H1 (cell line): ENCODE data around the gene TMPRSS9. TPM values are rescaled to one million over a fixed set of nuclear protein-coding genes. Genes with fewer than 3 reads are reported as not detected.

Source experiments
- CEBPB ChIP-seq: IDR thresholded peaks from 2 replicates; pipeline ENCODE4 v1.6.1; 2012; ENCODE audit warnings: low read depth, low read length
- GABPA ChIP-seq: IDR thresholded peaks from 2 replicates; pipeline ENCODE4 v1.6.1; 2011; ENCODE audit warnings: mild to moderate bottlenecking, low read length, moderate library complexity, borderline replicate concordance; ENCODE audit not compliant: insufficient read depth
- KDM5A ChIP-seq: fragments of 200-600 bp; IDR thresholded peaks from 2 replicates; pipeline ENCODE4 v1.7.1; 2012; ENCODE audit warnings: mild to moderate bottlenecking, low read length, inconsistent platforms, mixed read lengths
- PHF8 ChIP-seq: fragments of 200-600 bp; sonication (generic); conservative IDR thresholded peaks from 2 replicates; pipeline ENCODE4 v1.7.1; 2012; ENCODE audit warnings: low read depth, mild to moderate bottlenecking, inconsistent platforms, low read length, moderate library complexity
- polyA plus RNA-seq, 7 experiments: library from polyadenylated mRNA; depleted of rRNA in 3 of 7; stranded (reverse) in 5 of 7; unstranded in 2 of 7; fragments of >200 nt in 5 of 7; fragments of 200-250 nt in 2 of 7; gene quantifications; 1 replicate in 5 of 7; 2 replicates in 1 of 7; 4 replicates in 1 of 7; pipeline versions ENCODE4 v1.2.1 to v1.2.3, GENCODE V29; 2011 to 2013; ENCODE audit warnings: missing spikeins in 2 of 7, mixed read lengths in 2 of 7
- total RNA-seq: library from RNA; stranded (reverse); fragmentation: NEBNext Ultra II Directional; extraction: Animal tissue kit (Norgen Biotek cat#: 25700); gene quantifications from 2 replicates; pipeline ENCODE4 v1.2.1, GENCODE V29; 2021

TMPRSS9 gene
- total and polyA plus RNA-seq, 2 of the 8 experiments (the other 6 are each of a cell fraction or from before 2014, with no cell fraction given), result 0.15 to 0.19 TPM

DNA sequence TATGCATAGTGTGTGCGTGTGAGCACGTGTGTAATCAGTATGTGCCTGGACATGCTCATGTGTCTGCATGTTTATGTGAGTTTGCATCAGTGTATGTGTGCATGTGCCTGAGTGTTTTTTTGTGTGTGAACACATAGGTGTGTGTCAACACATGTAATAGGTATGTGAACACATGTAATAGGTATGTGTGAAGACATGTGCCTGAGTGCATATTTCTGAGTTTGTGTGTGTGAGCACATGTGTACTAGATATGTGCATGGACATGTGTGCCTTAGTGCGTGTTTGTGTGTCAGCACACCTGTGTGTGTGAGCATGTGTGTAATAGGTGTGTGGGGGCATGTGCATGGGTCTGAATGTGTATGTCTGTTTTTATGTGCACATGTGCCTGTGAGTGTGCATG lies 24.2 kb upstream of the TMPRSS9 start (continued):
- TF ChIP-seq KDM5A (no peak), PHF8 (no peak), GABPA (no peak), CEBPB (no peak)
